ENCODE measurements around the gene PHLDB2. TPM values are rescaled to one million over a fixed set of nuclear protein-coding genes. Genes with fewer than 3 reads are reported as not detected.

PHLDB2 gene
- total and polyA plus RNA-seq, 11 donors = 59.0 to 280 (median 115) TPM

DNA sequence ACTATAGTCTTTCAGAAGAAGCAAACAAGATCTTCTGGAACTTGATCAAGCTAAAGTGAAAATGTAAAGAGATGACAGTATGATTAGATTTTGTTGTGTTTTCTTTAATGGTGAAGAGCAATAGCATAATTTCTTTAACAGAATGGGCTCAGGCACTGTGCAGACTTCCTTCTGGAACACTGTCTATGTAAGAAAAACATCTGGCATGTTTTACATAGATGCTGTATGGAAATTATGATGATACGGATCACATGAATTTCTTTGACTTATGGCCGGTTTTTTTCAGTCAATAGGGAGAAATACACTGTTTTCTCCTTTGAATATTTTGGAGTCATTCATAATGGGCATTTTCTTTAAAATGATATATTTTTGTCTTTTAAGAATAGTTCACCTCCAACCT is 42.6 kb downstream of the PHLDB2 start:
- H3K27me3 ChIP-seq = no peaks in the 10 kb centered on the region
- peaks cover 0 to 14% (median 0%) of the 10 kb centered on the region in 12 donors for H3K9me3 ChIP-seq
- 42 to 55% (median 45%) methylated on average over 2 of the region's 2 CpGs for WGBS, 4 donors
- DNase-seq = no peak
- intact Hi-C loops (cut with DNase I) = loop anchor here in 1 of 10 donors (5.0 kb wide), 1 partner anchor 34 kb away; no protein-coding TSS in a partner anchor
- H3K36me3 ChIP-seq = peaks cover 0 to 35% (median 9%) of the 10 kb centered on the region in 9 donors
- no peak for ATAC-seq
- TF ChIP-seq, protein P1, sequence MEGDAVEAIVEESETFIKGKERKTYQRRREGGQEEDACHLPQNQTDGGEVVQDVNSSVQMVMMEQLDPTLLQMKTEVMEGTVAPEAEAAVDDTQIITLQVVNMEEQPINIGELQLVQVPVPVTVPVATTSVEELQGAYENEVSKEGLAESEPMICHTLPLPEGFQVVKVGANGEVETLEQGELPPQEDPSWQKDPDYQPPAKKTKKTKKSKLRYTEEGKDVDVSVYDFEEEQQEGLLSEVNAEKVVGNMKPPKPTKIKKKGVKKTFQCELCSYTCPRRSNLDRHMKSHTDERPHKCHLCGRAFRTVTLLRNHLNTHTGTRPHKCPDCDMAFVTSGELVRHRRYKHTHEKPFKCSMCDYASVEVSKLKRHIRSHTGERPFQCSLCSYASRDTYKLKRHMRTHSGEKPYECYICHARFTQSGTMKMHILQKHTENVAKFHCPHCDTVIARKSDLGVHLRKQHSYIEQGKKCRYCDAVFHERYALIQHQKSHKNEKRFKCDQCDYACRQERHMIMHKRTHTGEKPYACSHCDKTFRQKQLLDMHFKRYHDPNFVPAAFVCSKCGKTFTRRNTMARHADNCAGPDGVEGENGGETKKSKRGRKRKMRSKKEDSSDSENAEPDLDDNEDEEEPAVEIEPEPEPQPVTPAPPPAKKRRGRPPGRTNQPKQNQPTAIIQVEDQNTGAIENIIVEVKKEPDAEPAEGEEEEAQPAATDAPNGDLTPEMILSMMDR (IDR thresholded peaks at IDR 0.05) = no peak
- no peak overlapping the region for H3K4me3 ChIP-seq
- H3K27ac ChIP-seq = peak overlapping the region in 2 of 12 donors; percentile 13 to 63
- peaks cover 0 to 64% (median 24%) of the 10 kb centered on the region in 12 donors for H3K4me1 ChIP-seq

GRCh38 chr3:111902534-111902933 is 43.5 kb downstream of the PHLDB2 start:
- Histone ChIP-seq H3K9me3 (peaks cover 0 to 14% (median 0%) of the 10 kb centered on the region in 12 donors), H3K27me3 (no peaks in the 10 kb centered on the region), H3K4me1 (peaks cover 0 to 64% (median 28%) of the 10 kb centered on the region in 12 donors), H3K36me3 (peaks cover 0 to 38% (median 9%) of the 10 kb centered on the region in 9 donors), H3K4me3 (no peak overlapping the region), H3K27ac (peak overlapping the region in 3 of 12 donors; percentile 25 to 71 (median 63))
- WGBS, 4 donors = 80 to 93% (median 88%) methylated on average over 4 of the region's 4 CpGs
- DNase-seq (no peak), ATAC-seq (no peak)
- TF ChIP-seq POLR2A (IDR thresholded peaks at IDR 0.05) = no peak
- TF ChIP-seq, protein P1 (IDR thresholded peaks at IDR 0.05) = no peak
- intact Hi-C loops (cut with DNase I) = loop anchor here in 1 of 10 donors (5.0 kb wide), 1 partner anchor 35 kb away; no protein-coding TSS in a partner anchor

- H3K4me3 ChIP-seq = no peak overlapping the region
- H3K27ac ChIP-seq = peak overlapping the region in 5 of 12 donors; percentile 18 to 71 (median 50)
- intact Hi-C loops (cut with DNase I) = loop anchor here in 1 of 10 donors (5.0 kb wide), 1 partner anchor 36 kb away; no protein-coding TSS in a partner anchor
- DNase-seq = no peak
- peaks cover 0 to 14% (median 0%) of the 10 kb centered on the region in 12 donors for H3K9me3 ChIP-seq
- TF ChIP-seq, protein P1 (IDR thresholded peaks at IDR 0.05) = no peak
- no peak for TF ChIP-seq POLR2A (IDR thresholded peaks at IDR 0.05)
- peaks cover 0 to 42% (median 9%) of the 10 kb centered on the region in 9 donors for H3K36me3 ChIP-seq
- ATAC-seq = peak in 3 of 4 donors; percentile 11 to 32 (median 14)
- 57 to 74% (median 62%) methylated on average over 2 of the region's 2 CpGs for WGBS, 4 donors
- H3K27me3 ChIP-seq = no peaks in the 10 kb centered on the region
- peaks cover 0 to 70% (median 29%) of the 10 kb centered on the region in 12 donors for H3K4me1 ChIP-seq
Measured at GRCh38 chr3:111903067-111903511, 44.0 kb downstream of the PHLDB2 start.

GRCh38 chr3:111904376-111905241 is 45.5 kb downstream of the PHLDB2 start:
- TF ChIP-seq, protein P1 (IDR thresholded peaks at IDR 0.05) = no peak
- no peak for TF ChIP-seq POLR2A (IDR thresholded peaks at IDR 0.05)
- ATAC-seq (peak; percentile 31 to 91 (median 80)), DNase-seq (no peak)
- intact Hi-C loops (cut with DNase I) = loop anchor here in 1 of 10 donors (5.0 kb wide), 1 partner anchor 37 kb away; no protein-coding TSS in a partner anchor
- Histone ChIP-seq H3K27ac (peak overlapping the region in 8 of 12 donors; percentile 10 to 71 (median 46)), H3K36me3 (peaks cover 0 to 32% (median 3%) of the 10 kb centered on the region in 9 donors), H3K9me3 (peaks cover 0 to 4% (median 0%) of the 10 kb centered on the region in 12 donors), H3K4me3 (no peak overlapping the region), H3K4me1 (peaks cover 0 to 75% (median 30%) of the 10 kb centered on the region in 12 donors), H3K27me3 (no peaks in the 10 kb centered on the region)
- WGBS, 4 donors = 76 to 82% (median 78%) methylated on average over 4 of the region's 4 CpGs

Measured in heart left ventricle (tissue), 16 donors.